GM12878 (cell line): ENCODE measurements around the gene WIPF1. TPM values are rescaled to one million over a fixed set of nuclear protein-coding genes. Genes with fewer than 3 reads are reported as not detected.

ENCODE experiments used
- ATAC-seq: fragments of 200-7000 bp; cut with Tn5 transposase; 3 replicates; pipeline ENCODE4 v1.9.1; 2020; ENCODE audit warnings: mild to moderate bottlenecking, moderate library complexity
- BruUV-seq: library from RNA; stranded (reverse); fragments of 400-500 nt; replicated peaks from 2 replicates; lab custom pipeline; 2021; lab: Mats Ljungman, UMichigan
- CTCF ChIA-PET: fragments of 300-600 bp; sonication (Branson Sonifier 250); formaldehyde crosslinking; extraction: SDS; loops from one replicate; lab custom pipeline; 2021; ENCODE audit warnings: inconsistent platforms; lab: Yijun Ruan, JAX
- POLR2A ChIA-PET: fragments of 350-600 bp; formaldehyde crosslinking; extraction: SDS; loops from one replicate; lab custom pipeline; 2021; ENCODE audit warnings: inconsistent platforms; lab: Charles Lee
- RAD21 ChIA-PET: fragments of 300-600 bp; sonication (Branson Sonifier 250); formaldehyde crosslinking; loops from one replicate; lab custom pipeline; 2023; ENCODE audit warnings: antibody characterized with exemption; ENCODE audit not compliant: unreplicated experiment; lab: Charles Lee
- SMC1A ChIA-PET: fragments of 300-600 bp; sonication (Branson Sonifier 250); formaldehyde crosslinking; loops from one replicate; lab custom pipeline; 2023; ENCODE audit not compliant: unreplicated experiment, uncharacterized antibody; lab: Charles Lee
- DNase-seq: peaks from one replicate; pipeline ENCODE4 v3.0.0-alpha.2; 2011; ENCODE audit warnings: low read depth, low spot score
- FAIRE-seq: peaks from 3 replicates; lab custom pipeline; 2011; peaks lifted over from hg19 to GRCh38; lab: Jason Lieb, UNC
- H2AFZ ChIP-seq: 2 replicates; pipeline ENCODE4 v1.6.0; 2011; ENCODE audit warnings: low read depth, low read length, control low read depth; ENCODE audit not compliant: control insufficient read depth
- H3K27ac ChIP-seq: 2 replicates; pipeline ENCODE4 v1.5.1; 2011; ENCODE audit warnings: control low read depth; ENCODE audit not compliant: control insufficient read depth, insufficient read depth
- H3K27me3 ChIP-seq, 2 experiments: replicated peaks in 1 of 2; 2 replicates each; pipeline versions ENCODE4 v1.6.0 to v1.6.1; 2011; ENCODE audit warnings: low read length in 1 of 2; ENCODE audit not compliant: control insufficient read depth in 2 of 2, insufficient read depth in 2 of 2
- H3K36me3 ChIP-seq, 2 experiments: 2 replicates each; pipeline ENCODE4 v1.5.1; 2011; ENCODE audit warnings: low read length in 1 of 2; ENCODE audit not compliant: control insufficient read depth in 2 of 2, insufficient read depth in 2 of 2
- H3K4me1 ChIP-seq: 2 replicates; pipeline ENCODE4 v1.6.1; 2011; ENCODE audit warnings: mild to moderate bottlenecking, low read length, moderate library complexity, mixed read lengths; ENCODE audit not compliant: control insufficient read depth, insufficient read depth
- H3K4me2 ChIP-seq: 2 replicates; pipeline ENCODE4 v1.6.0; 2011; ENCODE audit warnings: control low read depth; ENCODE audit not compliant: control insufficient read depth, insufficient read depth
- H3K4me3 ChIP-seq: fragments of 200-600 bp; sonication (generic); 2 replicates; pipeline ENCODE4 v1.5.1; 2016
- H3K79me2 ChIP-seq: 2 replicates; pipeline ENCODE4 v1.6.0; 2011; ENCODE audit warnings: low read length; ENCODE audit not compliant: control insufficient read depth, insufficient read depth
- H3K9ac ChIP-seq: 2 replicates; pipeline ENCODE4 v1.8.0; 2011; ENCODE audit warnings: low read length, control low read depth, mixed read lengths; ENCODE audit not compliant: control insufficient read depth, insufficient read depth
- H3K9me3 ChIP-seq: replicated peaks from 3 replicates; pipeline ENCODE4 v1.5.1; 2011; ENCODE audit warnings: mild to moderate bottlenecking, low read length; ENCODE audit not compliant: control insufficient read depth, insufficient read depth
- H4K20me1 ChIP-seq: 2 replicates; pipeline ENCODE4 v1.6.0; 2011; ENCODE audit not compliant: control insufficient read depth, insufficient read depth
- ATF3 ChIP-seq: IDR thresholded peaks from 2 replicates; pipeline ENCODE4 v1.6.1; 2011; ENCODE audit warnings: low read depth, mild to moderate bottlenecking, low read length, moderate library complexity, borderline replicate concordance; ENCODE audit errors: extremely low read depth
- BHLHE40 ChIP-seq, 2 experiments: fragments of 450-650 bp in 1 of 2; IDR thresholded peaks; 2 replicates each; pipeline ENCODE4 v1.6.1; 2011 to 2017; ENCODE audit warnings: low read depth in 2 of 2, borderline replicate concordance in 1 of 2, improper control_type of control experiment in 1 of 2, low read length in 1 of 2, mild to moderate bottlenecking in 1 of 2
- CUX1 ChIP-seq: IDR thresholded peaks from 2 replicates; pipeline ENCODE4 v1.6.1; 2012; ENCODE audit warnings: improper control_type of control experiment, low read depth, low read length; ENCODE audit not compliant: insufficient replicate concordance
- E2F4 ChIP-seq: IDR thresholded peaks from 2 replicates; pipeline ENCODE4 v1.6.1; 2012; ENCODE audit warnings: low read depth, low read length, improper control_type of control experiment
- ESRRA ChIP-seq: IDR thresholded peaks from 2 replicates; pipeline ENCODE4 v1.6.1; 2012; ENCODE audit warnings: mild to moderate bottlenecking, low read length, improper control_type of control experiment
- FOXM1 ChIP-seq: IDR thresholded peaks from 2 replicates; pipeline ENCODE4 v1.6.1; 2012; ENCODE audit warnings: low read depth, mild to moderate bottlenecking, inconsistent platforms, low read length, moderate library complexity
- HDAC6 ChIP-seq: fragments of 200-600 bp; sonication (generic); IDR thresholded peaks from one replicate; pipeline ENCODE4 v1.8.0; 2017; ENCODE audit warnings: antibody characterized with exemption; ENCODE audit not compliant: unreplicated experiment
- MYB ChIP-seq: fragments of 150-350 bp; IDR thresholded peaks from 2 replicates; pipeline ENCODE4 v1.6.1; 2014; ENCODE audit warnings: mild to moderate bottlenecking, low read depth, low read length, borderline replicate concordance
- SMC3 ChIP-seq: IDR thresholded peaks from 2 replicates; pipeline ENCODE4 v1.6.1; 2011; ENCODE audit warnings: low read length, improper control_type of control experiment, borderline replicate concordance
- SRF ChIP-seq, 2 experiments: IDR thresholded peaks; 2 replicates each; pipeline ENCODE4 v1.6.1; 2011; ENCODE audit warnings: low read depth in 2 of 2, low read length in 2 of 2, mild to moderate bottlenecking in 1 of 2, moderate library complexity in 1 of 2
- TBL1XR1 ChIP-seq: IDR thresholded peaks from 2 replicates; pipeline ENCODE4 v1.6.1; 2012; ENCODE audit warnings: low read depth, low read length, improper control_type of control experiment
- WRNIP1 ChIP-seq: IDR thresholded peaks from 2 replicates; pipeline ENCODE4 v1.6.1; 2011; ENCODE audit warnings: low read depth, low read length, improper control_type of control experiment, borderline replicate concordance
- WGBS: methylation state at CpG from one replicate; pipeline ENCODE4 v1.1.6; 2016; ENCODE audit warnings: low lambda C conversion rate; ENCODE audit not compliant: insufficient replicate concordance, insufficient coverage; ENCODE audit errors: missing lambda C conversion rate; 5-methylcytosine and 5-hydroxymethylcytosine counted together
- in situ Hi-C: fragments of 300-500 bp; cut with MboI; formaldehyde crosslinking; loops from 9 replicates; pipeline ENCODE4 v1.14.3; 2018; ENCODE audit warnings: mixed read lengths
- intact Hi-C: fragments of 100-400 bp; cut with micrococcal nuclease; formaldehyde crosslinking; loops from one replicate; pipeline ENCODE4 v1.14.2; 2022; ENCODE audit not compliant: unreplicated experiment
- polyA plus RNA-seq, 11 experiments: library from polyadenylated mRNA; depleted of rRNA in 4 of 11; unstranded in 6 of 11; stranded (reverse) in 5 of 11; fragments of >200 nt; fragmentation: Nextera tagmentation in 4 of 11; fragmentation: Illumina TruSeq in 1 of 11; extraction: Ambion mirVana in 4 of 11; extraction: Trizol in 1 of 11; gene quantifications; 1 replicate in 1 of 11; 2 replicates in 10 of 11; pipeline versions ENCODE4 v1.2.1 to v1.2.3, GENCODE V29; 2011 to 2016; ENCODE audit warnings: inconsistent platforms in 2 of 11, missing spikeins in 2 of 11, low read depth in 1 of 11
- total RNA-seq, 4 experiments: library from RNA; depleted of rRNA in 3 of 4; stranded (reverse); fragments of >200 nt in 3 of 4; fragmentation: Illumina TruSeq in 1 of 4; extraction: Trizol in 1 of 4; gene quantifications; 2 replicates each; pipeline versions ENCODE4 v1.2.1 to v1.2.3, GENCODE V29; 2013 to 2021

WIPF1 gene
- total and polyA plus RNA-seq, 10 of the 15 experiments (the other 5 are each of a cell fraction or from before 2014, with no cell fraction given): 23.1 to 188 (median 68.9) TPM

- Histone ChIP-seq H3K4me1 (no peaks in the 10 kb centered on the region), H3K27me3 (no peaks in the 10 kb centered on the region), H3K4me3 (no peak overlapping the region), H3K9ac (no peak overlapping the region), H3K36me3 (no peaks in the 10 kb centered on the region), H3K4me2 (no peak overlapping the region), H4K20me1 (no peaks in the 10 kb centered on the region), H3K9me3 (no peaks in the 10 kb centered on the region), H3K79me2 (no peaks in the 10 kb centered on the region), H3K27ac (no peak overlapping the region), H2AFZ (no peak overlapping the region)
- FAIRE-seq: no peak
- SMC1A ChIA-PET: interaction anchor here (1.0 to 1.7 kb wide), 12 partner anchors 10 to 51 kb away, joined by 3 to 7 read pairs (median 3); no protein-coding TSS in a partner anchor
- 88% methylated on average over 1 of the region's 1 CpG for WGBS
- intact Hi-C loops (no loop called here), in situ Hi-C loops (no loop called here)
- ATAC-seq: no peak
- DNase-seq: no peak
- POLR2A ChIA-PET: no interaction called here
- CTCF ChIA-PET: interaction anchor here (0.6 to 1.1 kb wide), 3 partner anchors 11 to 58 kb away, joined by 3 read pairs; no protein-coding TSS in a partner anchor
- TF ChIP-seq HDAC6 (no peak), SMC3 (no peak), SRF (IDR thresholded peaks at IDR 0.05; ENCODE audit: low read depth in 2 of 2, low read length in 2 of 2) (no peak), BHLHE40 (IDR thresholded peaks at IDR 0.05; ENCODE audit: borderline replicate concordance in 1 of 2, low read depth in 2 of 2, low read length in 1 of 2) (no peak), ESRRA (no peak), TBL1XR1 (no peak), WRNIP1 (no peak), FOXM1 (no peak), E2F4 (no peak), MYB (no peak), ATF3 (no peak), CUX1 (no peak)
- RAD21 ChIA-PET: no interaction called here
- BruUV-seq: no TSS peak
Observed at GRCh38 chr2:174644406-174644805, 46.8 kb upstream of the WIPF1 start.
